ENCODE results near the gene NAXD.
"Not testable (repeated sequence)": the region's sequence is repeated elsewhere in the genome, so short reads cannot be mapped to it uniquely, and the experiment has no call there.

The NAXD gene

DNA sequence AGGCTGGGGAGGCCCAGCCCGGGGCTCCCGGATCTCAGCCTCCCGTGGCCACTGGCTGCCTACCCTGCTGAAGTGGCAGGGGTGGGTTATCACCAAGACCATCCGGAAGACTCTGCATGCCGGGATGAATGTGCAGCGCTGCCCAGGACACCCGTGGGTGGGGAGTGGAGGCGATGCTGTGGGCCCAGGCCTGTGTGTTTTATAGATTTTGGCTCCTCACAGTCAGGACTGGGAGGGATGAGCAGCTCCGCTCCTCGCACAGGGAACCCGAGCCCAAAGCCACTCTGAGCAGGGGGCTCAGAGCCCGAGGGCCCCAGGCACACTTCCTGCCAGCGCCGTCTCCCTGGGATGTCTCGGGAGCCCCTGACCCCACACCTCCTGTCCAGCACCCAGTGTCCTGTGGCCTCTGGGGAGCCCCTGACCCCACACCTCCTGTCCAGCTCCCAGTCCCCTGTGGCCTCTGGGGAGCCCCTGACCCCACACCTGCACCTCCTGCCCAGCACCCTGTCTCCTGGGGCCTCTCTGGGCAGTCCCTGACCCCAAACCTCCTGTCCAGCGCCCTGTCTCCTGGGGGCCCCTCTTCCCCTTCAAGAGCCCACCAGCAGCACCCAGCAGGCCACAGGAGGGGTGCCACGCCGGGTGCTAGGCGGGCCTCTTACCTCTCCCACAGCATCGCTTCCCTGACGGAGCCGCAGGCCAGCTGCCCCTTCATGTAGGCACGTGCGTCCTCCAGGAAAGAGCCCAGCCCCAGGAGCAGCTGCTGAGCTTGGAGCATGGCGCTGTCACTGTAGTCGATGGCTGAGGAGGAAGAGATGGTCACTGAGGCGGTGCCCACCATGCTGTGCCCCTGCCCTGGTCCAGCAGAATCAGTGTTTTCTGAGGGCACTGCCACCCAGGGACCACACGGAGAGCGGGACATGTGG is 31.4 kb downstream of the NAXD start:
- DNase-seq, result no peak

GRCh38 chr13:110647365-110647737 is 32.0 kb downstream of the NAXD start:
- DNase-seq, result no peak

DNA sequence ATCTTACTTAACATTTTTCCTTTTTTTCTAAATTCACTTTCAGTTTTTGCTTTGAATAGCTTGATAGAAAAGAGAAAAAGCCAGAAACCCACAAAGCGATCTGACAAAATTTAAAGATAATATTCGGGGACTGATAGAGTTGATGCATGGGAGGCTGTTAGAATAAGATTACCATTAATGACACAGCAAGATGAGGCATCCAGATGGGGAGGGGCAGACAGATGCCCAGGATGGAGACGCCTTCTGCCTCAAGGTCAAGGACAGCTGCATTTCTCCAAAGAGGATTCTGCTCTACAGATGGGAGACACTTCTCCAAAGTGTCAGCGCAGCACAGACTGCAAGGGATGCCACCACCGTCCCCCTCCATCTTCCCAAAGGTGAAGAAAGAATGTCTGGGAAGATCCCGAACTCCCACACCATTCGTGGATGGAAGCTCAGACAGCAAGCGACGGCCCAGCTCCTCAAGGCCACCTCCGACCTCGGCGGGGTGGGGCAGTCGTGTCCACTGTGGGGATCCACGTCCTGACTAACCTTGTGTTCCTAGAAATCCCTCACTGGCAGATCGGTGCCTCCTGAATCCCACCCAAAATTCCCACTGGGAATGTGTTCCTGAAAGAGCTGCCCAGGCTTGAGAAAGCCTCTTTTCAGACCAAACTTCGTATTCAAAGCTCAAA is 32.9 kb downstream of the NAXD start:
- DNase-seq, result no peak

GRCh38 chr13:110648848-110649421 is 33.6 kb downstream of the NAXD start:
- DNase-seq, result no peak

- DNase-seq, result no peak
Observed at GRCh38 chr13:110649551-110649950, 34.2 kb downstream of the NAXD start.

DNA sequence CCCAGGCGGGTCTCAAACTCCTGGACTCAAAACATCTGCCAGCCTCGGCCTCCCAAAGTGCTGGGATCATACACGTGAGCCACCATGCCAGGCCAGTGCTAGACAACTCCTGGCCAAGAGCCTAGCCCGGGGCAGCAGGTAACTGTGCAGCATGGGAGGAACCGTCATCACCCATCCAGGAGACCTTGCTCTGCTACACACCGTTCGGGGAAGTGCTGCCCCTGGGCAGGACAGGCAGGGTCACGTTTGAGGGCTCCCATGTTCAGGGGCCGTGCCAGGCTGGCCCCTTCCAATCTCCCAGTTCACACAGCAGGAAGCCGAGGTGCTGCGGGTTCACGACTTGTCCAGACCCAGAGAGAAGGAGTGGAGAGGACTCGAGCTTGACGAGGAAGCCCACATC is 35.1 kb downstream of the NAXD start:
- no peak for DNase-seq

DNA sequence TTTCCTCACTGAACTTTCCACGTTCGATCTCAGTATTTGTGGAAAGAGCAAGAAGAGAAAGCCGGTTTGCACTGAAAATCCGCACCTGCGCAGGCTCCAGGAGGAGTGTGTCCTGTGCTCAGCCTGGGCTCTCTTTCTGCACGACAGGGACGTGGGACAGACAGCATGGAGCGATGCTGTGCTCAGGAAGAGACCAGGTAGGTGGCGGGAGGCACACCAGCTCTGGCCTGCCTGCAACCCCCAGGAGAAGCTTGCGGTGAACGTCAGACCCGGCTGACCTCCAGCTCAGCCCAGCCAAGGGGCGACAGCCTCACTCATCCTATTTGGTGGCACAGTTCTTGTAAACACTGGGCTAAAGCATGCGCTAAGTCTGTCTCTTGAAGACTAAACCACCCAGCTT is 35.9 kb downstream of the NAXD start:
- DNase-seq, result no peak

DNA sequence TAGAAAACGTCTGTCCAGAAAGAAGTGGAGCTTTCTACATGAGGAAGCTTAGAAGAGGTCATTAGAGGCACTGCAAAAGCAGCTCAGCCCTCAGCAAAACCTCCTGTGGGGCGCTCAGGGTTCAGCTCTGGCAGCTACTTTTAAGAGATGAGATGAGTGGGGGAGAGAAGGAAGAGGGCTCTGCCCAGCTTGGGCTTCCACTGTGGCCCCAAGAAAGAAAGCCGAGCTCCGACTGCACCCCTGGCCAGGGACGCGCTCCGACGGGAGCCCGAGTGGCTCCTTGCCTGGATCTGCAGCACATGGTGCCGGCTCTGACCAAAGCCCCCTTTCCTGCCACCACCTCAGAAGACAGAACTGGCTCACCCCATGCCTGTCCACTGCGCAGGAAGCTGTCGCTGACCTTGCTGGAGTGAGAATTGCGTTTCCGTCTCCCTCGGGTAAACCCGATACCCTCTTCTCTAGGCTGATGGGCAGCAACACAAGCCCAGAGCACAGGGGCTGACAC is 36.4 kb downstream of the NAXD start:
- no peak for DNase-seq

- DNase-seq, result no peak
Observed at GRCh38 chr13:110652231-110652730, 36.9 kb downstream of the NAXD start.

GRCh38 chr13:110652764-110653163 is 37.4 kb downstream of the NAXD start:
- DNase-seq, result no peak

DNA sequence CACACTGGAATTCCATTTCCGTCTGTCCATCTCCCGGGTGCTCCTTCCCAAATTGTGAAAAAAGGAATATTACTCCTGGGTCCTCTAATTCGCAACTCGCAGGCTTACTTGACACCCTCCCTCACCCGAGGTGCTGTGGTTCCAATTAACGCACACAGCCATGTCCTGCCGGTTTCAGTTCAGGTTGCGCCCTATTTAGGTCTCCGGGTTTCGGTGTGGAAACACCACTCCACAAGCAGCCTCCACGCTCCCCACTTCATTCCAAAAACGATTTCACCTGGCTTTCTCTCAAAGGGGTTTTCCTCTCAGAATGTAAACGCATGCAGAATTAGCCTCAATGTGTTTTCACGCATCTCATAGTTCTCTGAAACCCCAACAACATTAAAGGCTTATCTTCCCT is 37.9 kb downstream of the NAXD start:
- no peak for DNase-seq

DNA sequence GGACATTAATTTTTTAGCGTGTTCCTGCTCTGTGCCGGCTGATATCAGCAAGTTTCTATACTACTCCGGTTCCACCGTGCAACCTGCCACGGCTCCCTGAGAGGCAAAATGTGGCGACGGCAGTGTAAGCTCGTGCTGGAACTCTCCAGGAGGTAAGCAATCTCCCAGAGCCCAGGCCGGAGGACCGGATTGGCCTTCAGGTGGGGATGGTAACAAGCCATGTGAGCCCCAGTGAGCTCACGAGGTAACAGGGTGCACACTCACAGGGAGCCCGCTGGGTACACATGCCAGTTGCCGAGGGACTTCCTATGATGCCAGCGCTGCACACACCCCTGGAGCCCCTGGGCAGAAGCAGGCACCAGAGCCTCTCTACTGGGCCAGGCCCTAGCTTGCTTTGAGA is 38.5 kb downstream of the NAXD start:
- DNase-seq, result no peak

DNA sequence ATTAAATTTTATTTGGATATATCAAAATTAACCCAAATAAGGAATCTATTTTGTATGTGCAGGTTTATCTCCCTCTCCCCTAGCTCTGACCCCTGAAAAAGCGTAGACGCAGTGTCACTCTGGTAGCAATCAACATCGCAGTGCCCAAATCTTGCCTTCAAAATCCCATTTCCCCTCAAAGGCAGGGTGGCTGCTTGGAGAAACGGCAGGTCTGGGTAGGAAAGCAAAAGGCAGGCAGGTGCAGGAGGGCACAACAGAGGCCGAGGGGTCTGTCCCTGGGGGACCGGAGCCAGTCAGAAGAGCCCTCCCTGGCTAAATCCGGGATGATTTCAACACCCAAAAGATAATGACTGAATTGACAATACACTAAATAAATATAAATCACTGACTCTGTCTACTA is 41.9 kb downstream of the NAXD start:
- DNase-seq, result no peak

- DNase-seq, result not testable (repeated sequence)
Observed at GRCh38 chr13:110658218-110658911, 43.0 kb downstream of the NAXD start.

- no peak for DNase-seq
Observed at GRCh38 chr13:110661256-110661655, 45.9 kb downstream of the NAXD start.

DNA sequence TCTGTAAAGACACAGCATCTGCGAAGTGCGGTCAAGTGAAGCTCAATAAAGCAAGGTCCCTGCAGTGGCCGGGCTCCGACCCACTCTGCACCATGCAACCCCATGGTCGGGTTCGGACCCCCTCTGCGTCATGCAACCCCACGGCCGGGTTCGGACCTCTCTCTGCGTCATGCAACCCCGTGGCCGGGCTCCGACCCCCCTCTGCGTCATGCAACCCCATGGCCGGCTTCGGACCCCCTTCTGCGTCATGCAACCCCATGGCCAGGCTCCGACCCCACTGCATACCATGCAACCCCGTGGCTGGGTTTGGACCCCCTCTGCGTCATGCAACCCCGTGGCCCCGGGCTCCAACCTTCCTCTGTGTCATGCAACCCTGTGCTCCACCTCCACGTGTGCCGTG is 46.7 kb downstream of the NAXD start:
- DNase-seq, result no peak

DNA sequence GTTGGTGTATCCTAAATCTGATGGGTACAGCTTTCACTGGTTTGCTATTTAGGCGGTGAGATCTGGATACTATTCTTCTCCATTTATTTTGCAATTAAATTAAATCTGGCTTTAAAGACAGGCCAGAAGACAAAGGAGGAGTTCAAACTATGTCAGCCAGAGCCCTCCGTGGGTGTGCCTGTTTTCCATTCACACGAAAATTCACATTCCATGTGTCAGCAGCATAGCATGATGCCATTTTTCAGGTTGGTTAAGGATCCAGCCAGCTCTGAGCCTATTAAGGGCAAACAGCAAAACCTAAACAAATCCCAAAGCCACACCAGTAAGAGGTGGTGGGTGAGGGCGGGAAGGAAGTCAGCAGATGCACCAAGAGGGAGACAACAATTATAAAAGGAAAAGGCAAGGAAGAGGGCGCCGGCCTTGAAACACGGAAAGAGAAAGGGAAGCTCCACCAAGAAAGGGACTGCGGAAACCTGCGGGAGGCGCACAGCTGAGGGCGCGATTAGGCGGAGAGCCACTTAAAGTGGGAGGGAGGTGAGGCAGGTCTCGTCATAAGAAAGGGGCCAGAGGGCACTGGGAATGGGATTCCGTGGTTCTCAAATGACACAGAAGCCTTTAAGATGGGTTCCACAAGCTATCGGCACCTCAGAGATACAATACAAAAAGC is 47.6 kb downstream of the NAXD start:
- no peak for DNase-seq

GRCh38 chr13:110663491-110663890 is 48.1 kb downstream of the NAXD start:
- no peak for DNase-seq

- DNase-seq, result no peak
Observed at GRCh38 chr13:110664041-110664440, 48.7 kb downstream of the NAXD start.

- no peak for DNase-seq
Observed at GRCh38 chr13:110664673-110665072, 49.3 kb downstream of the NAXD start.

DNA sequence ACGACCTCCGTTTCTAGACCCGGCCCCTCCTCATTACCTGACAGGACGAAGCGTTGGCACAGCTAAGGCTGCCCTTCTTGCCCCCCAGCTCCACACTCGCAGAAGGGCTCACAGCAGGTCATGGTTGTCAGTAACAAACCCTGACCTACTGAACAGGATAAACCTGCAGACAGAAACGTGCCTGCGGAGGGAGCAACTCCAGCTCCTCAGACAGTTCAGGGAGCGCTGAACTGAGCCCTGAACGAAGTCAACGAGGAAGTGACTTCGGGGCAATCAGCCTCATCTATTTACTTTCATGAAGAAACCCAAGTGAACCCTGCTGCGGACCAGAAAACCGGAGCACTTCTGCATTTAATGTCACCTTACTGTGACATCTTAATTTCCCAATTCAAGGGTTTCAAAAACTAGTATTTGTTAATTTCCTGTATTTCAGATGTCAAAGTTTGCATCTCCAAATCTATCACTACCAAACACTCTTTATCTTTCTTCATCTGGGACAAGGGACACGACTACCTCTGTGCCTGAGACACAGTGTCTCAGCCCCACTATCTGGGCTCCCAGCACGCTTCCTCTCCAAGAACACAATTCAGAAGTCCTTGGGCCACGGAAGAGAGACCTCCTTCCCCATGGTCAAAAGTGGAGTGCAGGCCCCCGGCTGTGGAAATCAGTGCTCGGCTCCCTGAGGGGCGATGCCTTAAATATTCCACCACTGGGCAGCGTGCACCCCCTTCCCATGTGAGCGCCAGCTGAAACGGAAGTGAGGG is 50.3 kb downstream of the NAXD start:
- DNase-seq, result no peak

DNA sequence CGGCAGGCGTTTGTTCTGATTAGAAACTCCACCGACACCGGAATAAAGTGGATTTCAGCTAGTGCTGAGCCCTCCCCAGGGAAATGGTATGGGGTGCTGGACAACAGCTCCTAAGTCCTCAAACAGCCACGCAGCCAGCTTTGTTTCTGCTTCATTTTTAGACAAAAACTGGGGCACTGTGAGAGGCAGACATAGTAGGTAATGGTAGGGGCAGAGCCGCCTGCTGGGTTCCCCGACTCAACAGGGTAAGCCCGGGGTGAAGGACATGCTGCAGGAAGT is 50.8 kb downstream of the NAXD start:
- DNase-seq, result no peak
